RPMI8226 (cell line): ENCODE data around the gene PCNT.

Experiments used
- DNase-seq: peaks from one replicate; pipeline ENCODE4 v3.0.0-alpha.2; 2015

PCNT gene

GRCh38 chr21:46486481-46487126 is 162.6 kb downstream of the PCNT start:
- no peak for DNase-seq

- no peak for DNase-seq
Observed at GRCh38 chr21:46489162-46489663, 165.3 kb downstream of the PCNT start.

GRCh38 chr21:46489800-46490199 is 165.8 kb downstream of the PCNT start:
- DNase-seq = no peak

GRCh38 chr21:46491553-46491952 is 167.6 kb downstream of the PCNT start:
- DNase-seq = no peak

GRCh38 chr21:46492851-46493250 is 168.9 kb downstream of the PCNT start:
- DNase-seq = no peak

GRCh38 chr21:46493828-46494227 is 169.9 kb downstream of the PCNT start:
- DNase-seq = no peak
